Glutamatergic neuron (in vitro differentiated cells): ENCODE results near the gene ACTR1A. TPM values are rescaled to one million over a fixed set of nuclear protein-coding genes. Genes with fewer than 3 reads are reported as not detected.

Source experiments
- DNase-seq: peaks from one replicate; pipeline ENCODE4 v3.0.0; 2022
- H3K27ac Mint-ChIP-seq: one replicate; pipeline ENCODE4 v1.8.0; 2020; ENCODE audit warnings: mild to moderate bottlenecking, mixed read lengths, inconsistent platforms; ENCODE audit not compliant: unreplicated experiment
- H3K27me3 Mint-ChIP-seq: one replicate; pipeline ENCODE4 v1.8.0; 2020; ENCODE audit warnings: mild to moderate bottlenecking, moderate library complexity, mixed read lengths, inconsistent platforms; ENCODE audit not compliant: unreplicated experiment
- H3K36me3 Mint-ChIP-seq: one replicate; pipeline ENCODE4 v1.8.0; 2020; ENCODE audit warnings: mild to moderate bottlenecking, mixed read lengths, inconsistent platforms; ENCODE audit not compliant: unreplicated experiment
- H3K4me1 Mint-ChIP-seq: one replicate; pipeline ENCODE4 v1.8.0; 2020; ENCODE audit warnings: mild to moderate bottlenecking, low read depth, mixed read lengths, inconsistent platforms; ENCODE audit not compliant: unreplicated experiment
- H3K4me3 Mint-ChIP-seq: one replicate; pipeline ENCODE4 v1.8.0; 2020; ENCODE audit warnings: mild to moderate bottlenecking, mixed read lengths, inconsistent platforms; ENCODE audit not compliant: unreplicated experiment
- H3K9me3 Mint-ChIP-seq: one replicate; pipeline ENCODE4 v1.8.0; 2020; ENCODE audit warnings: mild to moderate bottlenecking, moderate library complexity, mixed read lengths, inconsistent platforms; ENCODE audit not compliant: unreplicated experiment
- CTCF ChIP-seq: fragments of 200-600 bp; sonication (generic); IDR thresholded peaks from one replicate; pipeline ENCODE4 v1.5.0; 2021; ENCODE audit not compliant: partially characterized antibody, unreplicated experiment
- total RNA-seq: library from RNA; stranded (reverse); fragmentation: NEBNext Ultra II Directional; extraction: Animal tissue kit (Norgen Biotek cat#: 25700); gene quantifications from one replicate; pipeline ENCODE4 v1.2.1, GENCODE V29; 2021; ENCODE audit not compliant: unreplicated experiment

The ACTR1A gene
- total RNA-seq, 1 donor from 2014 or later, result 250 TPM

GRCh38 chr10:102485093-102485784 is 17.3 kb downstream of the ACTR1A start:
- H3K4me1 Mint-ChIP-seq, result peaks cover 12% of the 10 kb centered on the region
- H3K36me3 Mint-ChIP-seq, result no peaks in the 10 kb centered on the region
- peaks cover 4% of the 10 kb centered on the region for H3K9me3 Mint-ChIP-seq
- peak overlapping the region; percentile 38 for H3K4me3 Mint-ChIP-seq
- H3K27me3 Mint-ChIP-seq, result no peaks in the 10 kb centered on the region
- TF ChIP-seq CTCF, result no peak
- DNase-seq, result peak; percentile 56
- H3K27ac Mint-ChIP-seq, result peak overlapping the region; percentile 64

GRCh38 chr10:102484021-102484420 is 18.5 kb downstream of the ACTR1A start:
- no peak for TF ChIP-seq CTCF

GRCh38 chr10:102480396-102480795 is 22.1 kb downstream of the ACTR1A start:
- no peak for TF ChIP-seq CTCF
- Mint-ChIP-seq H3K4me1 (peaks cover 9% of the 10 kb centered on the region), H3K9me3 (peaks cover 18% of the 10 kb centered on the region), H3K4me3 (no peak overlapping the region), H3K36me3 (no peaks in the 10 kb centered on the region), H3K27me3 (peaks cover 2% of the 10 kb centered on the region), H3K27ac (no peak overlapping the region)
- no peak for DNase-seq

More at GRCh38 chr10:102484021-102484420, 18.5 kb downstream of the ACTR1A start:
- no peak for DNase-seq
- peaks cover 1% of the 10 kb centered on the region for H3K27me3 Mint-ChIP-seq
- peaks cover 12% of the 10 kb centered on the region for H3K9me3 Mint-ChIP-seq
- H3K4me3 Mint-ChIP-seq, result no peak overlapping the region
- H3K36me3 Mint-ChIP-seq, result no peaks in the 10 kb centered on the region
- peaks cover 15% of the 10 kb centered on the region for H3K4me1 Mint-ChIP-seq
- H3K27ac Mint-ChIP-seq, result no peak overlapping the region

GRCh38 chr10:102479651-102480050 is 22.9 kb downstream of the ACTR1A start:
- no peak for DNase-seq
- peaks cover 16% of the 10 kb centered on the region for H3K9me3 Mint-ChIP-seq
- peaks cover 4% of the 10 kb centered on the region for H3K27me3 Mint-ChIP-seq
- H3K27ac Mint-ChIP-seq, result no peak overlapping the region
- no peak overlapping the region for H3K4me3 Mint-ChIP-seq
- peaks cover 5% of the 10 kb centered on the region for H3K4me1 Mint-ChIP-seq
- TF ChIP-seq CTCF, result no peak
- H3K36me3 Mint-ChIP-seq, result no peaks in the 10 kb centered on the region

GRCh38 chr10:102476466-102477141 is 25.9 kb downstream of the ACTR1A start:
- H3K36me3 Mint-ChIP-seq, result no peaks in the 10 kb centered on the region
- peaks cover 7% of the 10 kb centered on the region for H3K27me3 Mint-ChIP-seq
- peaks cover 5% of the 10 kb centered on the region for H3K4me1 Mint-ChIP-seq
- no peak overlapping the region for H3K27ac Mint-ChIP-seq
- DNase-seq, result no peak
- TF ChIP-seq CTCF, result no peak
- peaks cover 16% of the 10 kb centered on the region for H3K9me3 Mint-ChIP-seq
- H3K4me3 Mint-ChIP-seq, result no peak overlapping the region
